Gastrocnemius medialis (tissue), 4 donors: ENCODE results near the gene MKNK1.

ENCODE experiments used
- CTCF ChIP-seq, 5 experiments: fragments of 450-650 bp in 3 of 5; fragments of 200-600 bp in 2 of 5; sonication (generic) in 2 of 5; IDR thresholded peaks in 4 of 5; conservative IDR thresholded peaks in 1 of 5; 1 replicate in 4 of 5; 2 replicates in 1 of 5; pipeline ENCODE4 v1.5.1; 2016 to 2019; ENCODE audit warnings: antibody characterized with exemption in 5 of 5, mild to moderate bottlenecking in 3 of 5, moderate library complexity in 3 of 5
- POLR2A ChIP-seq, 2 donors: fragments of 450-650 bp; IDR thresholded peaks; one replicate each; pipeline ENCODE4 v1.6.1; 2017; ENCODE audit warnings: antibody characterized with exemption in 2 of 2, mild to moderate bottlenecking in 2 of 2, moderate library complexity in 2 of 2

GRCh38 chr1:46589529-46589928 is 14.5 kb downstream of the MKNK1 start:
- TF ChIP-seq CTCF (IDR thresholded peaks at IDR 0.05 in 4 of 5, conservative IDR thresholded peaks at IDR 0.05 in 1 of 5) (no peak), POLR2A (IDR thresholded peaks at IDR 0.05) (no peak)
